Naive thymus-derived CD8-positive, alpha-beta T cell (primary cell): ENCODE measurements around the gene WNT7A. TPM values are rescaled to one million over a fixed set of nuclear protein-coding genes. Genes with fewer than 3 reads are reported as not detected.
A peak's percentile ranks its signal among the peaks of the same experiment; 100 is the strongest.

Source experiments
- ATAC-seq, 2 donors: fragments of 150-1000 bp; cut with Tn5 transposase in 1 of 2; sonication (Bioruptor Pico), chemical (Tn5 transposase) in 1 of 2; 1 replicate in 1 of 2; 2 replicates in 1 of 2; pipeline ENCODE4 v1.10.0; 2021; ENCODE audit warnings: mild to moderate bottlenecking in 2 of 2, moderate library complexity in 2 of 2
- POLR2A ChIA-PET: fragments of 350-600 bp; sonication (Branson Sonifier 250); formaldehyde crosslinking; loops from one replicate; lab custom pipeline; 2021; ENCODE audit warnings: antibody characterized with exemption; lab: Charles Lee
- DNase-seq, 10 donors: peaks; one replicate each; pipeline versions ENCODE4 v3.0.0 to v3.0.0-alpha.2; 2020 to 2022
- H3K27ac Mint-ChIP-seq, 10 donors: one replicate each; pipeline ENCODE4 v1.8.0; 2020 to 2022; ENCODE audit warnings: mild to moderate bottlenecking in 10 of 10, mixed read lengths in 10 of 10, moderate library complexity in 4 of 10, inconsistent platforms in 1 of 10
- H3K27me3 Mint-ChIP-seq, 5 donors: one replicate each; pipeline ENCODE4 v1.8.0; 2021 to 2022; ENCODE audit warnings: mixed read lengths in 5 of 5
- H3K36me3 Mint-ChIP-seq, 3 donors: one replicate each; pipeline ENCODE4 v1.8.0; 2020 to 2022; ENCODE audit warnings: mixed read lengths in 3 of 3, mild to moderate bottlenecking in 2 of 3, inconsistent platforms in 1 of 3
- H3K4me1 Mint-ChIP-seq, 4 donors: one replicate each; pipeline ENCODE4 v1.8.0; 2021 to 2022; ENCODE audit warnings: mixed read lengths in 4 of 4
- H3K4me3 Mint-ChIP-seq, 10 donors: one replicate each; pipeline ENCODE4 v1.8.0; 2020 to 2022; ENCODE audit warnings: mild to moderate bottlenecking in 10 of 10, mixed read lengths in 10 of 10, moderate library complexity in 6 of 10, inconsistent platforms in 1 of 10
- H3K9me3 Mint-ChIP-seq, 9 donors: one replicate each; pipeline ENCODE4 v1.8.0; 2020 to 2022; ENCODE audit warnings: mixed read lengths in 9 of 9, mild to moderate bottlenecking in 3 of 9, inconsistent platforms in 1 of 9, moderate library complexity in 1 of 9
- polyA plus RNA-seq, 3 donors: library from polyadenylated mRNA; unstranded; fragments of 300-500 nt; fragmentation: Illumina TruSeq; gene quantifications; one replicate each; pipeline ENCODE4 v1.2.3, GENCODE V29; 2021
- total RNA-seq, 8 experiments: library from RNA in 2 of 8; stranded (reverse) in 2 of 8; gene quantifications; one replicate each; pipeline ENCODE4 v1.2.3 and lab custom pipeline; 2021 to 2026

WNT7A gene
- total and polyA plus RNA-seq, 5 experiments from 2014 or later, result 0.17 to 9.6 (median 1.6) TPM

- POLR2A ChIA-PET, result no interaction called here
- peak in 1 of 10 donors; percentile 52 for DNase-seq
- Mint-ChIP-seq H3K4me1 (peaks cover 6 to 24% (median 13%) of the 10 kb centered on the region in 4 donors), H3K27me3 (peaks cover 2 to 10% (median 9%) of the 10 kb centered on the region in 5 donors), H3K27ac (peak overlapping the region in 1 of 10 donors; percentile 67), H3K9me3 (no peaks in the 10 kb centered on the region), H3K36me3 (no peaks in the 10 kb centered on the region), H3K4me3 (no peak overlapping the region)
- ATAC-seq, result no peak
Measured at GRCh38 chr3:13793451-13793850, 86.4 kb downstream of the WNT7A start.

- Mint-ChIP-seq H3K36me3 (no peaks in the 10 kb centered on the region), H3K27me3 (peaks cover 2 to 10% (median 9%) of the 10 kb centered on the region in 5 donors), H3K27ac (peak overlapping the region in 1 of 10 donors; percentile 67), H3K4me1 (peaks cover 6 to 24% (median 13%) of the 10 kb centered on the region in 4 donors), H3K4me3 (no peak overlapping the region), H3K9me3 (no peaks in the 10 kb centered on the region)
- POLR2A ChIA-PET, result no interaction called here
- ATAC-seq, result no peak
- peak in 1 of 10 donors; percentile 57 for DNase-seq
Measured at GRCh38 chr3:13792512-13793371, 87.1 kb downstream of the WNT7A start.

- Mint-ChIP-seq H3K27ac (no peak overlapping the region), H3K27me3 (peaks cover 2 to 10% (median 9%) of the 10 kb centered on the region in 5 donors), H3K4me3 (no peak overlapping the region), H3K36me3 (no peaks in the 10 kb centered on the region), H3K4me1 (peaks cover 6 to 19% (median 11%) of the 10 kb centered on the region in 4 donors), H3K9me3 (no peaks in the 10 kb centered on the region)
- no peak for ATAC-seq
- POLR2A ChIA-PET, result no interaction called here
- peak in 1 of 10 donors; percentile 56 for DNase-seq
Measured at GRCh38 chr3:13792051-13792490, 87.8 kb downstream of the WNT7A start.

- H3K4me1 Mint-ChIP-seq, result peaks cover 1 to 12% (median 5%) of the 10 kb centered on the region in 4 donors
- H3K9me3 Mint-ChIP-seq, result no peaks in the 10 kb centered on the region
- ATAC-seq (no peak), DNase-seq (peak in 1 of 10 donors; percentile 41)
- POLR2A ChIA-PET, result no interaction called here
- no peak overlapping the region for H3K27ac Mint-ChIP-seq
- H3K36me3 Mint-ChIP-seq, result no peaks in the 10 kb centered on the region
- H3K27me3 Mint-ChIP-seq, result peaks cover 2 to 9% (median 7%) of the 10 kb centered on the region in 5 donors
- no peak overlapping the region for H3K4me3 Mint-ChIP-seq
Measured at GRCh38 chr3:13791198-13792050, 88.4 kb downstream of the WNT7A start.

GRCh38 chr3:13790376-13791197 is 89.3 kb downstream of the WNT7A start:
- Mint-ChIP-seq H3K27ac (peak overlapping the region in 1 of 10 donors; percentile 29), H3K27me3 (peaks cover 2 to 9% (median 7%) of the 10 kb centered on the region in 5 donors), H3K36me3 (no peaks in the 10 kb centered on the region), H3K4me3 (no peak overlapping the region), H3K9me3 (no peaks in the 10 kb centered on the region), H3K4me1 (peaks cover 0 to 6% (median 2%) of the 10 kb centered on the region in 4 donors)
- peak in 1 of 10 donors; percentile 44 for DNase-seq
- no peak for ATAC-seq
- POLR2A ChIA-PET, result no interaction called here

GRCh38 chr3:13788522-13789424 is 91.1 kb downstream of the WNT7A start:
- Mint-ChIP-seq H3K36me3 (no peaks in the 10 kb centered on the region), H3K27me3 (peaks cover 2 to 13% (median 9%) of the 10 kb centered on the region in 5 donors), H3K4me3 (no peak overlapping the region), H3K9me3 (no peaks in the 10 kb centered on the region), H3K27ac (no peak overlapping the region), H3K4me1 (peaks cover 0 to 6% (median 2%) of the 10 kb centered on the region in 4 donors)
- no peak for ATAC-seq
- DNase-seq, result peak in 1 of 10 donors; percentile 42
- POLR2A ChIA-PET, result no interaction called here

- peaks cover 4 to 16% (median 13%) of the 10 kb centered on the region in 5 donors for H3K27me3 Mint-ChIP-seq
- H3K27ac Mint-ChIP-seq, result no peak overlapping the region
- H3K4me1 Mint-ChIP-seq, result peaks cover 2 to 10% (median 3%) of the 10 kb centered on the region in 4 donors
- H3K9me3 Mint-ChIP-seq, result no peaks in the 10 kb centered on the region
- ATAC-seq (no peak), DNase-seq (peak in 1 of 10 donors; percentile 52)
- POLR2A ChIA-PET, result no interaction called here
- no peak overlapping the region for H3K4me3 Mint-ChIP-seq
- H3K36me3 Mint-ChIP-seq, result no peaks in the 10 kb centered on the region
Measured at GRCh38 chr3:13787533-13788132, 92.2 kb downstream of the WNT7A start.

- no peak overlapping the region for H3K27ac Mint-ChIP-seq
- H3K9me3 Mint-ChIP-seq, result no peaks in the 10 kb centered on the region
- H3K4me1 Mint-ChIP-seq, result peaks cover 4 to 8% (median 6%) of the 10 kb centered on the region in 4 donors
- DNase-seq (peak in 1 of 10 donors; percentile 27), ATAC-seq (no peak)
- POLR2A ChIA-PET, result no interaction called here
- H3K4me3 Mint-ChIP-seq, result no peak overlapping the region
- H3K27me3 Mint-ChIP-seq, result peaks cover 9 to 19% (median 15%) of the 10 kb centered on the region in 5 donors
- no peaks in the 10 kb centered on the region for H3K36me3 Mint-ChIP-seq
Measured at GRCh38 chr3:13786811-13787210, 93.1 kb downstream of the WNT7A start.

- POLR2A ChIA-PET, result no interaction called here
- Mint-ChIP-seq H3K27me3 (peaks cover 9 to 20% (median 14%) of the 10 kb centered on the region in 5 donors), H3K36me3 (no peaks in the 10 kb centered on the region), H3K27ac (no peak overlapping the region), H3K9me3 (no peaks in the 10 kb centered on the region), H3K4me1 (peaks cover 4 to 8% (median 6%) of the 10 kb centered on the region in 4 donors), H3K4me3 (no peak overlapping the region)
- ATAC-seq, result no peak
- peak in 1 of 10 donors; percentile 21 for DNase-seq
Measured at GRCh38 chr3:13785853-13786436, 93.9 kb downstream of the WNT7A start.

- Mint-ChIP-seq H3K36me3 (no peaks in the 10 kb centered on the region), H3K4me1 (peaks cover 4 to 8% (median 6%) of the 10 kb centered on the region in 4 donors), H3K4me3 (no peak overlapping the region), H3K27ac (no peak overlapping the region), H3K9me3 (no peaks in the 10 kb centered on the region), H3K27me3 (peaks cover 9 to 20% (median 14%) of the 10 kb centered on the region in 5 donors)
- POLR2A ChIA-PET, result no interaction called here
- DNase-seq (peak in 1 of 10 donors; percentile 41), ATAC-seq (no peak)
Measured at GRCh38 chr3:13785351-13785750, 94.5 kb downstream of the WNT7A start.
